HepG2 (cell line): Measurements from ENCODE around the gene INTS6. TPM values are rescaled to one million over a fixed set of nuclear protein-coding genes. Genes with fewer than 3 reads are reported as not detected.

Experiments used
- AGO2 ChIP-seq: fragments of 200-400 bp; formaldehyde crosslinking; optimal IDR thresholded peaks from 2 replicates; pipeline ENCODE3; 2017; ENCODE audit warnings: mild to moderate bottlenecking, low read depth, low read length, moderate library complexity
- GZF1 ChIP-seq: sonication (generic); formaldehyde crosslinking; IDR thresholded peaks from 2 replicates; pipeline ENCODE4 v1.5.1; 2020; ENCODE audit warnings: mild to moderate bottlenecking, missing genetic modification reagents
- HMG20A ChIP-seq: IDR thresholded peaks from 2 replicates; pipeline ENCODE4 v1.6.1; 2016; ENCODE audit warnings: borderline replicate concordance
- NCOA1 ChIP-seq: sonication (generic); formaldehyde crosslinking; IDR thresholded peaks from 2 replicates; pipeline ENCODE4 v1.9.0; 2021; ENCODE audit warnings: missing genetic modification reagents
- NCOA2 ChIP-seq: sonication (generic); formaldehyde crosslinking; IDR thresholded peaks from 2 replicates; pipeline ENCODE4 v1.8.0; 2022; ENCODE audit warnings: inconsistent platforms
- NFE2L2 ChIP-seq: fragments of 150-350 bp; IDR thresholded peaks from 2 replicates; pipeline ENCODE4 v1.6.1; 2014; ENCODE audit warnings: low read length
- RAD21 ChIP-seq: fragments of 450-650 bp; formaldehyde crosslinking; IDR thresholded peaks from 2 replicates; pipeline ENCODE4 v1.5.0; 2020; ENCODE audit warnings: mild to moderate bottlenecking
- TEAD2 ChIP-seq: sonication (generic); formaldehyde crosslinking; IDR thresholded peaks from 2 replicates; pipeline ENCODE4 v1.9.0; 2021; ENCODE audit warnings: missing genetic modification reagents
- TOPORS ChIP-seq: sonication (generic); formaldehyde crosslinking; IDR thresholded peaks from 2 replicates; pipeline ENCODE4 v1.8.0; 2023; ENCODE audit warnings: mild to moderate bottlenecking, missing genetic modification reagents
- ZKSCAN1 ChIP-seq: fragments of 150-350 bp; IDR thresholded peaks from 2 replicates; pipeline ENCODE4 v1.6.1; 2014; ENCODE audit warnings: low read length
- ZNF230 ChIP-seq: sonication (generic); formaldehyde crosslinking; IDR thresholded peaks from 2 replicates; pipeline ENCODE4 v1.4.0; 2020; ENCODE audit warnings: mild to moderate bottlenecking, missing genetic modification reagents
- ZNF331 ChIP-seq: sonication (generic); formaldehyde crosslinking; IDR thresholded peaks from 2 replicates; pipeline ENCODE4 v1.4.0; 2020; ENCODE audit warnings: missing genetic modification reagents
- ZNF335 ChIP-seq: sonication (generic); formaldehyde crosslinking; IDR thresholded peaks from 2 replicates; pipeline ENCODE4 v1.4.0; 2020; ENCODE audit warnings: missing genetic modification reagents
- ZNF660 ChIP-seq: sonication (generic); formaldehyde crosslinking; IDR thresholded peaks from 2 replicates; pipeline ENCODE4 v1.5.1; 2020; ENCODE audit warnings: mild to moderate bottlenecking, low read depth, missing genetic modification reagents, borderline replicate concordance
- ZNF747 ChIP-seq: sonication (generic); formaldehyde crosslinking; IDR thresholded peaks from 2 replicates; pipeline ENCODE4 v1.8.1; 2023; ENCODE audit warnings: missing genetic modification reagents, mild to moderate bottlenecking, borderline replicate concordance
- ZNF773 ChIP-seq: sonication (generic); formaldehyde crosslinking; IDR thresholded peaks from 2 replicates; pipeline ENCODE4 v1.4.0; 2020; ENCODE audit warnings: missing genetic modification reagents, borderline replicate concordance
- ZNF83 ChIP-seq: sonication (generic); formaldehyde crosslinking; IDR thresholded peaks from 2 replicates; pipeline ENCODE4 v1.4.0; 2020; ENCODE audit warnings: missing genetic modification reagents, mild to moderate bottlenecking, borderline replicate concordance
- ZSCAN25 ChIP-seq: sonication (generic); formaldehyde crosslinking; IDR thresholded peaks from 2 replicates; pipeline ENCODE4 v1.8.0; 2022; ENCODE audit warnings: mild to moderate bottlenecking, missing genetic modification reagents
- polyA plus RNA-seq, 8 experiments: library from polyadenylated mRNA; depleted of rRNA in 3 of 8; stranded (reverse) in 7 of 8; unstranded in 1 of 8; fragments of >200 nt; fragmentation: Illumina TruSeq in 4 of 8; extraction: Trizol in 4 of 8; gene quantifications; 2 replicates each; pipeline versions ENCODE4 v1.2.1 to v1.2.3, GENCODE V29; 2011 to 2016; ENCODE audit warnings: low read depth in 4 of 8, missing spikeins in 1 of 8, mixed read lengths in 1 of 8; ENCODE audit not compliant: insufficient read depth in 1 of 8
- total RNA-seq, 5 experiments: library from RNA; depleted of rRNA; stranded (reverse); fragments of >200 nt; fragmentation: Illumina TruSeq; extraction: Trizol; gene quantifications; 2 replicates each; pipeline ENCODE4 v1.2.3, GENCODE V29; 2016; ENCODE audit warnings: low read depth in 1 of 5
- TF ChIP-seq, protein P1 (sequence below): sonication (generic); formaldehyde crosslinking; IDR thresholded peaks from 2 replicates; pipeline ENCODE4 v1.4.0; 2020; ENCODE audit warnings: mild to moderate bottlenecking, missing genetic modification reagents
- TF ChIP-seq, protein P2 (sequence below): sonication (generic); formaldehyde crosslinking; IDR thresholded peaks from 2 replicates; pipeline ENCODE4 v1.4.0; 2020; ENCODE audit warnings: missing genetic modification reagents
- TF ChIP-seq, protein P3 (sequence below): sonication (generic); formaldehyde crosslinking; IDR thresholded peaks from 2 replicates; pipeline ENCODE4 v1.4.0; 2020; ENCODE audit warnings: missing genetic modification reagents

The INTS6 gene
- total and polyA plus RNA-seq, 2 of the 13 experiments (the other 11 are each of a cell fraction or from before 2014, with no cell fraction given) = 27.9 to 38.4 TPM

GRCh38 chr13:51452361-51453206, at the start of gene INTS6 (continued):
- TF ChIP-seq TEAD2 (CRISPR knock-in tag) = 0 out of 2 replicates have a peak, but pooled peaks have one; percentile 43
- TF ChIP-seq ZNF747 (CRISPR knock-in tag) = peak; percentile 66; the same call in 1 of the 2 replicates
- 0 out of 2 replicates have a peak, but pooled peaks have one; percentile 28 for TF ChIP-seq ZSCAN25 (CRISPR knock-in tag)
- TF ChIP-seq HMG20A = no peak; the same call in 1 of the 2 replicates
- TF ChIP-seq, protein P1, sequence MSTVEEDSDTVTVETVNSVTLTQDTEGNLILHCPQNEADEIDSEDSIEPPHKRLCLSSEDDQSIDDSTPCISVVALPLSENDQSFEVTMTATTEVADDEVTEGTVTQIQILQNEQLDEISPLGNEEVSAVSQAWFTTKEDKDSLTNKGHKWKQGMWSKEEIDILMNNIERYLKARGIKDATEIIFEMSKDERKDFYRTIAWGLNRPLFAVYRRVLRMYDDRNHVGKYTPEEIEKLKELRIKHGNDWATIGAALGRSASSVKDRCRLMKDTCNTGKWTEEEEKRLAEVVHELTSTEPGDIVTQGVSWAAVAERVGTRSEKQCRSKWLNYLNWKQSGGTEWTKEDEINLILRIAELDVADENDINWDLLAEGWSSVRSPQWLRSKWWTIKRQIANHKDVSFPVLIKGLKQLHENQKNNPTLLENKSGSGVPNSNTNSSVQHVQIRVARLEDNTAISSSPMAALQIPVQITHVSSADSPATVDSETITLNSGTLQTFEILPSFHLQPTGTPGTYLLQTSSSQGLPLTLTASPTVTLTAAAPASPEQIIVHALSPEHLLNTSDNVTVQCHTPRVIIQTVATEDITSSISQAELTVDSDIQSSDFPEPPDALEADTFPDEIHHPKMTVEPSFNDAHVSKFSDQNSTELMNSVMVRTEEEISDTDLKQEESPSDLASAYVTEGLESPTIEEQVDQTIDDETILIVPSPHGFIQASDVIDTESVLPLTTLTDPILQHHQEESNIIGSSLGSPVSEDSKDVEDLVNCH (CRISPR knock-in tag) = no peak
- TF ChIP-seq ZNF773 (CRISPR knock-in tag) = 0 out of 2 replicates have a peak, but pooled peaks have one; percentile 33
- TF ChIP-seq ZNF335 (CRISPR knock-in tag) = peak; percentile 30; the same call in 1 of the 2 replicates
- no peak for TF ChIP-seq NCOA1 (CRISPR knock-in tag)
- TF ChIP-seq NFE2L2 = no peak
- no peak for TF ChIP-seq ZNF660 (CRISPR knock-in tag)
- TF ChIP-seq AGO2 = peak; percentile 99
- TF ChIP-seq ZNF83 (CRISPR knock-in tag) = no peak
- TF ChIP-seq RAD21 (CRISPR knock-in tag) = peak; percentile 57
- TF ChIP-seq ZKSCAN1 = peak; percentile 41; the same call in 1 of the 2 replicates
- TF ChIP-seq, protein P2, sequence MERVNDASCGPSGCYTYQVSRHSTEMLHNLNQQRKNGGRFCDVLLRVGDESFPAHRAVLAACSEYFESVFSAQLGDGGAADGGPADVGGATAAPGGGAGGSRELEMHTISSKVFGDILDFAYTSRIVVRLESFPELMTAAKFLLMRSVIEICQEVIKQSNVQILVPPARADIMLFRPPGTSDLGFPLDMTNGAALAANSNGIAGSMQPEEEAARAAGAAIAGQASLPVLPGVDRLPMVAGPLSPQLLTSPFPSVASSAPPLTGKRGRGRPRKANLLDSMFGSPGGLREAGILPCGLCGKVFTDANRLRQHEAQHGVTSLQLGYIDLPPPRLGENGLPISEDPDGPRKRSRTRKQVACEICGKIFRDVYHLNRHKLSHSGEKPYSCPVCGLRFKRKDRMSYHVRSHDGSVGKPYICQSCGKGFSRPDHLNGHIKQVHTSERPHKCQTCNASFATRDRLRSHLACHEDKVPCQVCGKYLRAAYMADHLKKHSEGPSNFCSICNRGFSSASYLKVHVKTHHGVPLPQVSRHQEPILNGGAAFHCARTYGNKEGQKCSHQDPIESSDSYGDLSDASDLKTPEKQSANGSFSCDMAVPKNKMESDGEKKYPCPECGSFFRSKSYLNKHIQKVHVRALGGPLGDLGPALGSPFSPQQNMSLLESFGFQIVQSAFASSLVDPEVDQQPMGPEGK = peak; percentile 42; the same call in 1 of the 2 replicates
- peak; percentile 54 for TF ChIP-seq NCOA2 (CRISPR knock-in tag)
- TF ChIP-seq, protein P3, sequence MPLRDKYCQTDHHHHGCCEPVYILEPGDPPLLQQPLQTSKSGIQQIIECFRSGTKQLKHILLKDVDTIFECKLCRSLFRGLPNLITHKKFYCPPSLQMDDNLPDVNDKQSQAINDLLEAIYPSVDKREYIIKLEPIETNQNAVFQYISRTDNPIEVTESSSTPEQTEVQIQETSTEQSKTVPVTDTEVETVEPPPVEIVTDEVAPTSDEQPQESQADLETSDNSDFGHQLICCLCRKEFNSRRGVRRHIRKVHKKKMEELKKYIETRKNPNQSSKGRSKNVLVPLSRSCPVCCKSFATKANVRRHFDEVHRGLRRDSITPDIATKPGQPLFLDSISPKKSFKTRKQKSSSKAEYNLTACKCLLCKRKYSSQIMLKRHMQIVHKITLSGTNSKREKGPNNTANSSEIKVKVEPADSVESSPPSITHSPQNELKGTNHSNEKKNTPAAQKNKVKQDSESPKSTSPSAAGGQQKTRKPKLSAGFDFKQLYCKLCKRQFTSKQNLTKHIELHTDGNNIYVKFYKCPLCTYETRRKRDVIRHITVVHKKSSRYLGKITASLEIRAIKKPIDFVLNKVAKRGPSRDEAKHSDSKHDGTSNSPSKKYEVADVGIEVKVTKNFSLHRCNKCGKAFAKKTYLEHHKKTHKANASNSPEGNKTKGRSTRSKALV (CRISPR knock-in tag) = no peak
- TF ChIP-seq GZF1 (CRISPR knock-in tag) = peak; percentile 11; the same call in 1 of the 2 replicates
- TF ChIP-seq TOPORS = no peak
- TF ChIP-seq ZNF230 (CRISPR knock-in tag) = no peak
- TF ChIP-seq ZNF331 = peak; percentile 65; the same call in 1 of the 2 replicates
